GM10847 (cell line): ENCODE measurements around the gene ZNF202.

Experiments used
- POLR2A ChIP-seq: IDR thresholded peaks from 2 replicates; pipeline ENCODE4 v1.6.1; 2011; ENCODE audit not compliant: insufficient read length; ENCODE audit errors: extremely low read depth

Gene ZNF202

GRCh38 chr11:123702696-123703095 lies 38.8 kb downstream of the ZNF202 start:
- no peak for TF ChIP-seq POLR2A

GRCh38 chr11:123702139-123702538 lies 39.3 kb downstream of the ZNF202 start:
- no peak for TF ChIP-seq POLR2A

- no peak for TF ChIP-seq POLR2A
These were observed 40.7 kb downstream of the ZNF202 start for GRCh38 chr11:123700772-123701171.

- TF ChIP-seq POLR2A: no peak
These were observed 42.8 kb downstream of the ZNF202 start for GRCh38 chr11:123698546-123699127.

GRCh38 chr11:123696183-123696582 lies 45.3 kb downstream of the ZNF202 start:
- no peak for TF ChIP-seq POLR2A

- TF ChIP-seq POLR2A: no peak
These were observed 46.2 kb downstream of the ZNF202 start for GRCh38 chr11:123695231-123695630.

GRCh38 chr11:123694551-123694950 lies 46.9 kb downstream of the ZNF202 start:
- TF ChIP-seq POLR2A: no peak

- no peak for TF ChIP-seq POLR2A
These were observed 48.5 kb downstream of the ZNF202 start for GRCh38 chr11:123692961-123693360.

GRCh38 chr11:123690485-123690884 lies 51.0 kb downstream of the ZNF202 start:
- TF ChIP-seq POLR2A: no peak

- no peak for TF ChIP-seq POLR2A
These were observed 56.9 kb downstream of the ZNF202 start for GRCh38 chr11:123684601-123685000.

GRCh38 chr11:123683428-123684170 lies 57.9 kb downstream of the ZNF202 start:
- no peak for TF ChIP-seq POLR2A

GRCh38 chr11:123682696-123683410 lies 58.6 kb downstream of the ZNF202 start:
- no peak for TF ChIP-seq POLR2A

- no peak for TF ChIP-seq POLR2A
These were observed 60.4 kb downstream of the ZNF202 start for GRCh38 chr11:123681030-123681429.

GRCh38 chr11:123678246-123678645 lies 63.2 kb downstream of the ZNF202 start:
- TF ChIP-seq POLR2A: no peak

GRCh38 chr11:123677510-123677909 lies 64.0 kb downstream of the ZNF202 start:
- TF ChIP-seq POLR2A: no peak

- TF ChIP-seq POLR2A: no peak
These were observed 67.2 kb downstream of the ZNF202 start for GRCh38 chr11:123674297-123674696.
